ENCODE measurements around the gene ARHGAP15.

- TF ChIP-seq CTCF (IDR thresholded peaks at IDR 0.05; ENCODE audit: insufficient read depth, low read length) (no peak), POLR2AphosphoS5 (IDR thresholded peaks at IDR 0.05; ENCODE audit: low read depth) (no peak), SPI1 (IDR thresholded peaks at IDR 0.05; ENCODE audit: borderline replicate concordance, low read depth) (no peak)
These were observed 678.5 kb downstream of the ARHGAP15 start for GRCh38 chr2:143807671-143808070.

Data from HL-60 (cell line).